Testis (tissue), 3 donors: ENCODE measurements around the gene ASB7. TPM values are rescaled to one million over a fixed set of nuclear protein-coding genes. Genes with fewer than 3 reads are reported as not detected.

Experiments used
- DNase-seq: peaks from one replicate; pipeline ENCODE4 v3.0.0-alpha.2; 2019
- H3K27ac ChIP-seq, 2 donors: fragments of 200-600 bp; sonication (generic); one replicate each; pipeline ENCODE4 v1.5.1; 2019
- H3K27me3 ChIP-seq: fragments of 200-600 bp; sonication (generic); one replicate; pipeline ENCODE4 v1.5.1; 2019
- H3K36me3 ChIP-seq: fragments of 200-600 bp; sonication (generic); one replicate; pipeline ENCODE4 v1.5.1; 2017; ENCODE audit warnings: low read depth; ENCODE audit errors: missing control alignments
- H3K4me1 ChIP-seq: fragments of 200-600 bp; sonication (generic); one replicate; pipeline ENCODE4 v1.5.1; 2019
- H3K4me3 ChIP-seq, 2 donors: fragments of 200-600 bp; sonication (generic); one replicate each; pipeline ENCODE4 v1.5.1; 2017 to 2019
- H3K9me3 ChIP-seq: fragments of 200-600 bp; sonication (generic); one replicate; pipeline ENCODE4 v1.5.1; 2017
- POLR2A ChIP-seq: fragments of 450-650 bp; IDR thresholded peaks from one replicate; pipeline ENCODE4 v1.6.1; 2017; ENCODE audit warnings: antibody characterized with exemption, mild to moderate bottlenecking, moderate library complexity
- WGBS, 2 donors: methylation state at CpG; one replicate each; pipeline ENCODE4 v1.1.5; 2018; 5-methylcytosine and 5-hydroxymethylcytosine counted together
- intact Hi-C: fragments of 100-400 bp; cut with DNase I; formaldehyde crosslinking; loops from one replicate; pipeline ENCODE4 v1.15.1; 2023; ENCODE audit warnings: low total_unique reads
- polyA plus RNA-seq: library from polyadenylated mRNA; stranded (reverse); fragments of 350-450 nt; fragmentation: Illumina TruSeq; extraction: RNeasy Lipid Tissue Mini Kit (QIAGEN cat#74804); gene quantifications from one replicate; pipeline ENCODE4 v1.2.3, GENCODE V29; 2014; ENCODE audit warnings: low read depth, low replicate concordance; ENCODE audit not compliant: insufficient read depth
- total RNA-seq, 2 donors: library from RNA; depleted of rRNA; stranded (reverse); fragments of >200 nt; gene quantifications; one replicate each; pipeline ENCODE4 v1.2.3, GENCODE V29; 2016
- TF ChIP-seq, protein P1 (sequence below), 3 experiments: fragments of 450-650 bp in 2 of 3; fragments of 200-600 bp in 1 of 3; sonication (generic) in 1 of 3; IDR thresholded peaks; one replicate each; pipeline ENCODE4 v1.5.1; 2016 to 2019; ENCODE audit warnings: antibody characterized with exemption in 3 of 3, mild to moderate bottlenecking in 2 of 3, moderate library complexity in 1 of 3

Gene ASB7
- total and polyA plus RNA-seq, 3 donors from 2014 or later = 13.4 to 23.9 (median 23.6) TPM

DNA sequence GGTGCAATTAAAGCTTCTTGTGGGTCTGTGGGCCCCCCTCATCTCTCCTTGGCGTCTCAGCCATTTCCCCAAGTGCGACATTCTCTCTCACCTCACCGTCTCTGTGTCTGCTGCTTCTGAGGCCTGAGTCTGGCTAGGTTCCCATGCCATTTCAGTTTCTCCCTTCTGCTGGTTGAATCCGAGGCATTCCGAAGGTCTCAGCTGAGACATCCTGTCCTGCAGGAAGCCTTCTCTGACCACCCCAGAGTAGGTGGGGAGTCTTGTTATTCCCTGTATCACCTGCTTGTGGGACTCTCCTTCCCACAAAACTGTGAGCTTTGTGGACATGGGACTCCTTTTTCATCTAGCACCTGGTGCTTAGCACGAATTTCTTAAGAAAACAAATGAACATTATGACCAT, 78.3 kb downstream of the ASB7 start:
- Histone ChIP-seq H3K9me3 (no peaks in the 10 kb centered on the region), H3K27me3 (no peaks in the 10 kb centered on the region), H3K36me3 (no peaks in the 10 kb centered on the region), H3K4me3 (no peak overlapping the region), H3K27ac (no peak overlapping the region), H3K4me1 (peaks cover 7% of the 10 kb centered on the region)
- intact Hi-C loops = no loop called here
- TF ChIP-seq, protein P1, sequence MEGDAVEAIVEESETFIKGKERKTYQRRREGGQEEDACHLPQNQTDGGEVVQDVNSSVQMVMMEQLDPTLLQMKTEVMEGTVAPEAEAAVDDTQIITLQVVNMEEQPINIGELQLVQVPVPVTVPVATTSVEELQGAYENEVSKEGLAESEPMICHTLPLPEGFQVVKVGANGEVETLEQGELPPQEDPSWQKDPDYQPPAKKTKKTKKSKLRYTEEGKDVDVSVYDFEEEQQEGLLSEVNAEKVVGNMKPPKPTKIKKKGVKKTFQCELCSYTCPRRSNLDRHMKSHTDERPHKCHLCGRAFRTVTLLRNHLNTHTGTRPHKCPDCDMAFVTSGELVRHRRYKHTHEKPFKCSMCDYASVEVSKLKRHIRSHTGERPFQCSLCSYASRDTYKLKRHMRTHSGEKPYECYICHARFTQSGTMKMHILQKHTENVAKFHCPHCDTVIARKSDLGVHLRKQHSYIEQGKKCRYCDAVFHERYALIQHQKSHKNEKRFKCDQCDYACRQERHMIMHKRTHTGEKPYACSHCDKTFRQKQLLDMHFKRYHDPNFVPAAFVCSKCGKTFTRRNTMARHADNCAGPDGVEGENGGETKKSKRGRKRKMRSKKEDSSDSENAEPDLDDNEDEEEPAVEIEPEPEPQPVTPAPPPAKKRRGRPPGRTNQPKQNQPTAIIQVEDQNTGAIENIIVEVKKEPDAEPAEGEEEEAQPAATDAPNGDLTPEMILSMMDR (IDR thresholded peaks at IDR 0.05) = no peak
- no peak for TF ChIP-seq POLR2A
- 79 to 83% methylated on average over 6 of the region's 6 CpGs for WGBS, 2 donors
- no peak for DNase-seq

DNA sequence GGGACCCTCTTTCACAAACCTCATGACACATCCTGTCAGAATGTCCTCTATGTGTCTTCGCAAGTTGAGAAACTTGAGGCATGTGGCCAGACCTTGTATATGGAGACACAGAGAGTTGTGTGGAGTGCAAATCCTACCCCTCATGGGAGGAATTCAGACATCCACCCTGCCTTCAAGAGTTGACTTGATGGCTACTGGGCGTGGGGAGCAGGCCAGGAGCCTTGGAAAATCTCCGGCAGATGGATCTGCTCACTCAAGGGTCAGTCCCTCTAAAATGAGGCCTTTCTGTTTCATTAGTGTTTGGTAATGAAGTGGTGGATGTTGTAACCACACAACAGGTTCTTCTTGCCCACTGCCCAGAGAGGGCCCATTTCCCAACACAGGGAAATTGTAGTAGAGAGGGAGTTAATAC, 79.0 kb downstream of the ASB7 start:
- TF ChIP-seq, protein P1 (IDR thresholded peaks at IDR 0.05) = no peak
- no peak for TF ChIP-seq POLR2A
- no peaks in the 10 kb centered on the region for H3K27me3 ChIP-seq
- no peak for DNase-seq
- no peak overlapping the region for H3K27ac ChIP-seq
- no peaks in the 10 kb centered on the region for H3K9me3 ChIP-seq
- H3K4me3 ChIP-seq = no peak overlapping the region
- H3K4me1 ChIP-seq = peaks cover 13% of the 10 kb centered on the region
- intact Hi-C loops = no loop called here
- H3K36me3 ChIP-seq = no peaks in the 10 kb centered on the region
- WGBS, 2 donors = 85 to 96% methylated on average over 3 of the region's 3 CpGs

DNA sequence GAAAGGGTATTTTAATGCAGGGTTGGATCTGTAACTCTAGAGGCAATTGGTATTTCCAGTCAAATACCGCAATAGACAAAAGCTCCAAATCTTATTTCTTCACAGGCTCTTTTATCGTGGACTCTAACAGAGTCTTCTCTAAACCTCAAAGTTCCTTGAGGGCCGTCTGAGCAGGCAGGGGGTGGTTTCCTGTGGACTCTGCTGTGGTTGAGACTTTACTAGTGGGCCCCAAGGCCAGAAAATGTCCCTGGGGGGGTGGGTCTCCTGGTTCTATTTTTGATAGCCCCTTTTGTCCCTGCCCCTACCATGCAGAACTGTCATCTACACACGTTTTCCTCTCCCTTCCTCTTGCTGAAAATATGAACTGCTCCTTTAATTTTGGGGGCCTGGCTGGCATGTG, 80.1 kb downstream of the ASB7 start:
- TF ChIP-seq, protein P1 (IDR thresholded peaks at IDR 0.05) = no peak
- TF ChIP-seq POLR2A = no peak
- H3K27ac ChIP-seq = no peak overlapping the region

DNA sequence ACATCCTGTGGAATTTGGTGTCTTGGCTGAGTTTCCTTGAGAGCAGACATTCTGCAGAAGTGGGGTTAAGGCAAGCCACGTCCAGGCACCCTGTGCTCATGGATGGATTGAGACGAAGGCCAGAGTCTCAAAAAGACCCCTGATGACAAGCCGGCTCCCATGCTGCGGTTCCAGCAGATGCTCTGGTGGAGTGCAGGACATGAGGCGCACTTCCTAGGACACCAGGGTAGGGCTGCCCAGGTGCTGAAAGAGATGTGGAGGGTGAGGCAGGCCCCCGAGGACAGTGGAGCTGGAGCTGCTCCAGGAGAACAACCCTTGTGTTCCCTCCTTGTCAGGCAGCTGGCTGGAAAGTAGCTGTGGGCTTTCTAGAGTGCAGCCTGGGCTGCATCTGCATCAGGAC, 81.0 kb downstream of the ASB7 start:
- no peak for DNase-seq
- TF ChIP-seq, protein P1 (IDR thresholded peaks at IDR 0.05) = no peak
- TF ChIP-seq POLR2A = no peak
- WGBS, 2 donors = 59 to 66% methylated on average over 6 of the region's 6 CpGs
- Histone ChIP-seq H3K9me3 (no peaks in the 10 kb centered on the region), H3K36me3 (no peaks in the 10 kb centered on the region), H3K4me1 (peaks cover 23% of the 10 kb centered on the region), H3K4me3 (no peak overlapping the region), H3K27me3 (no peaks in the 10 kb centered on the region), H3K27ac (no peak overlapping the region)
- intact Hi-C loops = no loop called here

More for the DNA sequence above, 80.1 kb downstream of the ASB7 start:
- H3K36me3 ChIP-seq = no peaks in the 10 kb centered on the region
- no peaks in the 10 kb centered on the region for H3K27me3 ChIP-seq
- peaks cover 17% of the 10 kb centered on the region for H3K4me1 ChIP-seq
- no peak overlapping the region for H3K4me3 ChIP-seq
- DNase-seq = no peak
- no peaks in the 10 kb centered on the region for H3K9me3 ChIP-seq
- intact Hi-C loops = no loop called here
- 70 to 75% methylated on average over 4 of the region's 4 CpGs for WGBS, 2 donors

DNA sequence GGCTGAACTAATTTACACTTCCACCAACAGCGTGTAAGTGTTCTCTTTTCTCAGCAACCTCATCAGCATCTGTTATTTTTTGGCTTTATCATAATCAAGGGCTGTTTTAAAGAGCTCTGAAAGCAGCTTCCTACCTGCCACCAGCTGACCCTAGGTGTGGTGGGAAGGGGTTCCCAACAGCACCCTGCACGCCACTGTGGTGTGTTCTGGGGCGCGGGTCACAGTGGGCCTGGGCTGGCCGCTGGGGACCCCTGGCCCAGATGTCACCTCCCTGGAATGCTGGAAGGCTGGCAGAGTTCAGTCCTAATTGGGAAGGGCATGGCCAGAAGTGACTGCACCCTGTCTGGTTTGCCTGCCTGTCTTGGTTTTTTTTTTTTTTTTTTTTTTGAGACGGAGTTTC, 82.2 kb downstream of the ASB7 start:
- Histone ChIP-seq H3K27me3 (no peaks in the 10 kb centered on the region), H3K9me3 (no peaks in the 10 kb centered on the region), H3K27ac (no peak overlapping the region), H3K4me3 (no peak overlapping the region), H3K36me3 (no peaks in the 10 kb centered on the region), H3K4me1 (peaks cover 23% of the 10 kb centered on the region)
- TF ChIP-seq, protein P1 (IDR thresholded peaks at IDR 0.05) = no peak
- no peak for TF ChIP-seq POLR2A
- intact Hi-C loops = no loop called here
- 93 to 98% methylated on average over 6 of the region's 6 CpGs for WGBS, 2 donors
- no peak for DNase-seq
